Liver (tissue), 9 donors: ENCODE results near the gene NEK1. TPM values are rescaled to one million over a fixed set of nuclear protein-coding genes. Genes with fewer than 3 reads are reported as not detected.
A peak's percentile ranks its signal among the peaks of the same experiment; 100 is the strongest.

ENCODE experiments used
- DNase-seq: peaks from one replicate; pipeline ENCODE4 v3.0.0-alpha.2; 2017; ENCODE audit warnings: low spot score
- H3K27ac ChIP-seq, 2 donors: one replicate each; pipeline ENCODE4 v1.7.0; 2013; ENCODE audit warnings: inconsistent platforms in 2 of 2, low read length in 2 of 2, control low read depth in 1 of 2, low read depth in 1 of 2, mild to moderate bottlenecking in 1 of 2
- H3K27me3 ChIP-seq, 4 donors: one replicate each; pipeline versions ENCODE4 v1.6.1 to v1.7.0; 2013; ENCODE audit warnings: low read length in 3 of 4, inconsistent platforms in 1 of 4, mild to moderate bottlenecking in 1 of 4, moderate library complexity in 1 of 4; ENCODE audit not compliant: control insufficient read depth in 4 of 4, insufficient read depth in 4 of 4
- H3K36me3 ChIP-seq, 4 donors: one replicate each; pipeline versions ENCODE4 v1.6.1 to v1.7.0; 2013; ENCODE audit warnings: low read length in 3 of 4, mild to moderate bottlenecking in 3 of 4, low read depth in 1 of 4, moderate library complexity in 1 of 4; ENCODE audit not compliant: control insufficient read depth in 4 of 4, insufficient read depth in 3 of 4
- H3K4me1 ChIP-seq, 4 donors: one replicate each; pipeline versions ENCODE4 v1.6.1 to v1.7.0; 2013; ENCODE audit warnings: low read length in 3 of 4, mild to moderate bottlenecking in 3 of 4, moderate library complexity in 1 of 4; ENCODE audit not compliant: control insufficient read depth in 4 of 4, insufficient read depth in 4 of 4
- H3K4me3 ChIP-seq, 3 donors: one replicate each; pipeline versions ENCODE4 v1.6.1 to v1.7.0; 2013; ENCODE audit warnings: low read length in 3 of 3, control low read depth in 1 of 3, low read depth in 1 of 3, mild to moderate bottlenecking in 1 of 3
- H3K9ac ChIP-seq, 2 donors: one replicate each; pipeline ENCODE4 v1.7.0; 2013; ENCODE audit warnings: low read length in 2 of 2, mild to moderate bottlenecking in 2 of 2, moderate library complexity in 2 of 2, control low read depth in 1 of 2, low read depth in 1 of 2
- H3K9me3 ChIP-seq, 4 donors: one replicate each; pipeline versions ENCODE4 v1.6.1 to v1.7.0; 2013; ENCODE audit warnings: low read length in 3 of 4; ENCODE audit not compliant: control insufficient read depth in 4 of 4
- ATF3 ChIP-seq: IDR thresholded peaks from 2 replicates; pipeline ENCODE4 v1.6.1; 2016; ENCODE audit warnings: antibody characterized with exemption
- CTCF ChIP-seq: fragments of 150-350 bp; IDR thresholded peaks from 2 replicates; pipeline ENCODE4 v1.5.1; 2017; ENCODE audit warnings: improper control_type of control experiment, low read depth, low read length; ENCODE audit not compliant: missing input control
- EGR1 ChIP-seq, 2 donors: IDR thresholded peaks; 2 replicates each; pipeline ENCODE4 v1.6.1; 2016 to 2018; ENCODE audit warnings: antibody characterized with exemption in 2 of 2, low read depth in 2 of 2
- FOXA1 ChIP-seq: IDR thresholded peaks from 2 replicates; pipeline ENCODE4 v1.6.1; 2016; ENCODE audit warnings: antibody characterized with exemption
- FOXA2 ChIP-seq: IDR thresholded peaks from 2 replicates; pipeline ENCODE4 v1.6.1; 2016; ENCODE audit warnings: antibody characterized with exemption
- GABPA ChIP-seq, 2 donors: IDR thresholded peaks in 1 of 2; conservative IDR thresholded peaks in 1 of 2; 2 replicates each; pipeline ENCODE4 v1.6.1; 2016; ENCODE audit warnings: antibody characterized with exemption in 2 of 2, mild to moderate bottlenecking in 1 of 2, moderate library complexity in 1 of 2
- HNF4A ChIP-seq, 2 donors: conservative IDR thresholded peaks; 2 replicates each; pipeline ENCODE4 v1.6.1; 2016; ENCODE audit warnings: antibody characterized with exemption in 2 of 2, mild to moderate bottlenecking in 2 of 2
- HNF4G ChIP-seq: IDR thresholded peaks from 2 replicates; pipeline ENCODE4 v1.6.1; 2016; ENCODE audit warnings: antibody characterized with exemption
- MAX ChIP-seq: IDR thresholded peaks from 2 replicates; pipeline ENCODE4 v1.6.1; 2016; ENCODE audit warnings: antibody characterized with exemption
- NR2F2 ChIP-seq: IDR thresholded peaks from 2 replicates; pipeline ENCODE4 v1.6.1; 2016; ENCODE audit warnings: antibody characterized with exemption
- RAD21 ChIP-seq, 2 donors: IDR thresholded peaks; 2 replicates each; pipeline ENCODE4 v1.6.1; 2016; ENCODE audit warnings: antibody characterized with exemption in 2 of 2, mild to moderate bottlenecking in 2 of 2
- REST ChIP-seq: IDR thresholded peaks from 2 replicates; pipeline ENCODE4 v1.6.1; 2016; ENCODE audit warnings: antibody characterized with exemption, mild to moderate bottlenecking
- RXRA ChIP-seq, 2 donors: IDR thresholded peaks; 2 replicates each; pipeline ENCODE4 v1.6.1; 2017 to 2018; ENCODE audit warnings: antibody characterized with exemption in 2 of 2, mild to moderate bottlenecking in 1 of 2
- SP1 ChIP-seq: IDR thresholded peaks from 2 replicates; pipeline ENCODE4 v1.6.1; 2018; ENCODE audit warnings: antibody characterized with exemption, mild to moderate bottlenecking
- TAF1 ChIP-seq: conservative IDR thresholded peaks from 2 replicates; pipeline ENCODE4 v1.6.1; 2016; ENCODE audit warnings: antibody characterized with exemption, mild to moderate bottlenecking
- YY1 ChIP-seq: IDR thresholded peaks from 2 replicates; pipeline ENCODE4 v1.6.1; 2016; ENCODE audit warnings: antibody characterized with exemption, mild to moderate bottlenecking
- ZBTB33 ChIP-seq: IDR thresholded peaks from 2 replicates; pipeline ENCODE4 v1.6.1; 2016; ENCODE audit warnings: antibody characterized with exemption
- WGBS: extraction: QIAGEN DNeasy Blood & Tissue Kit; methylation state at CpG from one replicate; pipeline ENCODE4 v1.1.7; 2013; 5-methylcytosine and 5-hydroxymethylcytosine counted together
- polyA plus RNA-seq, 2 donors: library from polyadenylated mRNA; stranded (reverse) in 1 of 2; unstranded in 1 of 2; fragments of 200-250 nt in 1 of 2; fragments of >200 nt in 1 of 2; fragmentation: Nextera tagmentation in 1 of 2; extraction: Ambion mirVana in 1 of 2; gene quantifications; one replicate each; pipeline versions ENCODE4 v1.2.1 to v1.2.3, GENCODE V29; 2013 to 2015
- total RNA-seq, 2 donors: library from RNA; depleted of rRNA; stranded (reverse); fragments of >200 nt; gene quantifications; one replicate each; pipeline ENCODE4 v1.2.3, GENCODE V29; 2014
- donor health status: healthy.
- donor health status: healthy.
- donor health status: healthy.
- donor health status: healthy.
- donor health status: healthy.

NEK1 gene
- total and polyA plus RNA-seq, 4 donors, result 1.8 to 10.2 (median 5.3) TPM

- no peak for TF ChIP-seq RXRA (IDR thresholded peaks at IDR 0.05)
- TF ChIP-seq RAD21 (IDR thresholded peaks at IDR 0.05), result no peak
- no peak for TF ChIP-seq NR2F2
- no peak for TF ChIP-seq CTCF
- TF ChIP-seq HNF4A (conservative IDR thresholded peaks at IDR 0.05), result no peak
- TF ChIP-seq REST, result no peak
- TF ChIP-seq ATF3, result no peak
- TF ChIP-seq HNF4G, result no peak
- TF ChIP-seq TAF1, result no peak
- no peak for TF ChIP-seq FOXA2
- TF ChIP-seq MAX, result no peak
- TF ChIP-seq EGR1 (IDR thresholded peaks at IDR 0.05; ENCODE audit: low read depth in 2 of 2), result no peak
- no peak for TF ChIP-seq FOXA1
- TF ChIP-seq ZBTB33, result no peak
- no peak for TF ChIP-seq SP1
- no peak for TF ChIP-seq YY1
- no peak for TF ChIP-seq GABPA (IDR thresholded peaks at IDR 0.05 in 1 of 2, conservative IDR thresholded peaks at IDR 0.05 in 1 of 2)
- DNase-seq, result no peak
- H3K36me3 ChIP-seq, result no peaks in the 10 kb centered on the region
- H3K4me3 ChIP-seq, result no peak overlapping the region
- H3K9me3 ChIP-seq, result no peaks in the 10 kb centered on the region
- H3K4me1 ChIP-seq, result peaks cover 2 to 22% (median 17%) of the 10 kb centered on the region in 4 donors
- H3K27ac ChIP-seq, result no peak overlapping the region
- H3K27me3 ChIP-seq, result no peaks in the 10 kb centered on the region
- WGBS, result 79% methylated on average over 1 of the region's 1 CpG
- no peak overlapping the region for H3K9ac ChIP-seq
Observed at GRCh38 chr4:169661761-169662160, 49.4 kb upstream of the NEK1 start.

GRCh38 chr4:169660929-169661328, 48.5 kb upstream of the NEK1 start:
- no peaks in the 10 kb centered on the region for H3K27me3 ChIP-seq
- H3K9ac ChIP-seq, result peak overlapping the region in 1 of 2 donors; percentile 14
- WGBS, result 79% methylated on average over 3 of the region's 3 CpGs
- H3K4me3 ChIP-seq, result no peak overlapping the region
- no peaks in the 10 kb centered on the region for H3K9me3 ChIP-seq
- peak overlapping the region in 1 of 2 donors; percentile 81 for H3K27ac ChIP-seq
- H3K4me1 ChIP-seq, result peaks cover 2 to 22% (median 17%) of the 10 kb centered on the region in 4 donors
- no peak for TF ChIP-seq CTCF
- no peak for TF ChIP-seq FOXA2
- no peak for TF ChIP-seq FOXA1
- no peaks in the 10 kb centered on the region for H3K36me3 ChIP-seq
- no peak for DNase-seq
